ENCODE measurements around the gene KCTD21.
"Not testable (repeated sequence)": the region's sequence is repeated elsewhere in the genome, so short reads cannot be mapped to it uniquely, and the experiment has no call there.

KCTD21 gene

GRCh38 chr11:78223320-78223954 lies 35.0 kb upstream of the KCTD21 start:
- DNase-seq (ENCODE audit: low read depth, low spot score), result no peak
- POLR2A ChIA-PET, result no interaction called here
- CTCF ChIA-PET, result interaction anchor here (0.9 to 1.1 kb wide), 2 partner anchors 340 to 341 kb away, joined by 3 read pairs; no protein-coding TSS in a partner anchor
- TF ChIP-seq, protein P1, sequence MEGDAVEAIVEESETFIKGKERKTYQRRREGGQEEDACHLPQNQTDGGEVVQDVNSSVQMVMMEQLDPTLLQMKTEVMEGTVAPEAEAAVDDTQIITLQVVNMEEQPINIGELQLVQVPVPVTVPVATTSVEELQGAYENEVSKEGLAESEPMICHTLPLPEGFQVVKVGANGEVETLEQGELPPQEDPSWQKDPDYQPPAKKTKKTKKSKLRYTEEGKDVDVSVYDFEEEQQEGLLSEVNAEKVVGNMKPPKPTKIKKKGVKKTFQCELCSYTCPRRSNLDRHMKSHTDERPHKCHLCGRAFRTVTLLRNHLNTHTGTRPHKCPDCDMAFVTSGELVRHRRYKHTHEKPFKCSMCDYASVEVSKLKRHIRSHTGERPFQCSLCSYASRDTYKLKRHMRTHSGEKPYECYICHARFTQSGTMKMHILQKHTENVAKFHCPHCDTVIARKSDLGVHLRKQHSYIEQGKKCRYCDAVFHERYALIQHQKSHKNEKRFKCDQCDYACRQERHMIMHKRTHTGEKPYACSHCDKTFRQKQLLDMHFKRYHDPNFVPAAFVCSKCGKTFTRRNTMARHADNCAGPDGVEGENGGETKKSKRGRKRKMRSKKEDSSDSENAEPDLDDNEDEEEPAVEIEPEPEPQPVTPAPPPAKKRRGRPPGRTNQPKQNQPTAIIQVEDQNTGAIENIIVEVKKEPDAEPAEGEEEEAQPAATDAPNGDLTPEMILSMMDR (IDR thresholded peaks at IDR 0.05; ENCODE audit: insufficient read depth, low read length, missing control alignments), result no peak
- no peak overlapping the region for H3K4me3 ChIP-seq (ENCODE audit: low read depth, low read length)

- POLR2A ChIA-PET; H3K4me3 ChIP-seq (ENCODE audit: low read depth, low read length); DNase-seq (ENCODE audit: low read depth, low spot score): not testable (repeated sequence)
- CTCF ChIA-PET, result interaction anchor here (1.1 to 1.2 kb wide), 2 partner anchors 198 to 342 kb away, joined by 3 read pairs; no protein-coding TSS in a partner anchor
Measured at GRCh38 chr11:78222726-78223125, 34.3 kb upstream of the KCTD21 start.

GRCh38 chr11:78221396-78222315 lies 33.2 kb upstream of the KCTD21 start:
- H3K4me3 ChIP-seq (ENCODE audit: low read depth, low read length), result no peak overlapping the region
- DNase-seq (ENCODE audit: low read depth, low spot score), result no peak
- TF ChIP-seq, protein P1 (IDR thresholded peaks at IDR 0.05; ENCODE audit: insufficient read depth, low read length, missing control alignments), result no peak
- ChIA-PET CTCF (interaction anchor here (1.2 kb wide), 1 partner anchor 199 kb away, joined by 3 read pairs; no protein-coding TSS in a partner anchor), POLR2A (no interaction called here)

DNA sequence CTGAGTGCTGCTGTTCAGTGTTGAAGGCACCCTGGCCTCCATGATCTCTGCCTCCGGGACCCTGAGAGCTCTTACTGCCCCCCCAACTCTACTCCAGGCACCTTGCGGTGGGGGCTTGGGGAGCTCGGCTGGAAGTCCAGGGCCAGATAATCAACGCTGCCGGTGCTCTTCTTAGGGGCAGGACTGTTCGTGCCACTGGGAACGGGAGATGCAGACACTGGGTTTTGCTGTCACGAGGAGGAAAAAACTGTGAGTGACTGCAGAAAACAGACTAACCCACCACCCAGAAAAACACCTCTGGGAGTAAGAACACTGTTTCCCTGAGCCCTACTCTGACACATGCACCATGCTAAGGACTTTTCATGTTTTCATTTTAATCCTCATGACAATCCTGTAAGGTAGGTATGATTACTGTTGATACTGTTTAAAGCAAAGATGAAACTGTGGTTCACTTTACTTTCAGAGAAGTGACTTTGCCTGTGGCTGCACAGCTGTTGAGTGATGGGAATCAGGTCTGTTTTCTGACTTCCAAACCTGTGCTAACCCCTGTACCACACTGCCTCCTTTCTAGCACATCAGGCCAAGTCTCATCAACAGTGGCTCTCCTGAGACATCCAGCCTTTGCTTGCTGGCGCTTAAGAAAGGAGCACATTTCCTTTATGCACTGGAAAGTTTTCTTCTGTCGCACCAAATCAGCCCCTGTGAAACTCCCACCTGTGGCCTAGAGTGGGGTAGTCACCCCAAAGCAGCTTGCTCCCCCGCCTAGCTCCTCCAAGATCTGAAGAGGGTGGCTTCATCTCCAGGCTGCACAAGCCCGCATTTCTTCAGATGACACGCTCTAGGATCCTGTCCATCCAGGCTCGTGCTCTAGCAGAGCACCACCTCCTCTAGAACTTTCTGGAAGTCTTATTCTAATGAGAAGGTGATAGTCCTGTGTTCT lies 32.1 kb upstream of the KCTD21 start:
- TF ChIP-seq, protein P1 (IDR thresholded peaks at IDR 0.05; ENCODE audit: insufficient read depth, low read length, missing control alignments), result no peak
- no peak for DNase-seq (ENCODE audit: low read depth, low spot score)
- CTCF ChIA-PET, result interaction anchor here (2.2 kb wide), 1 partner anchor 344 kb away, joined by 9 read pairs; no protein-coding TSS in a partner anchor
- POLR2A ChIA-PET, result no interaction called here
- no peak overlapping the region for H3K4me3 ChIP-seq (ENCODE audit: low read depth, low read length)

GRCh38 chr11:78219493-78220217 lies 31.2 kb upstream of the KCTD21 start:
- no peak overlapping the region for H3K4me3 ChIP-seq (ENCODE audit: low read depth, low read length)
- ChIA-PET POLR2A (no interaction called here), CTCF (interaction anchor here (1.4 to 2.2 kb wide), 2 partner anchors 8 to 345 kb away, joined by 9 read pairs; no protein-coding TSS in a partner anchor)
- no peak for DNase-seq (ENCODE audit: low read depth, low spot score)
- TF ChIP-seq, protein P1 (IDR thresholded peaks at IDR 0.05; ENCODE audit: insufficient read depth, low read length, missing control alignments), result no peak

Data from AG04449 (cell line).